Keratinocyte (primary cell): ENCODE results near the gene PIK3AP1.

ENCODE experiments used
- EZH2 ChIP-seq: IDR thresholded peaks from one replicate; pipeline ENCODE4 v1.6.1; 2012; ENCODE audit warnings: inconsistent platforms, mild to moderate bottlenecking, low read length, moderate library complexity
- TF ChIP-seq, protein P1 (sequence below), 3 experiments: IDR thresholded peaks in 1 of 3; conservative IDR thresholded peaks in 1 of 3; optimal IDR thresholded peaks in 1 of 3; 2 replicates in 2 of 3; 3 replicates in 1 of 3; pipeline versions ENCODE3 to v1.5.1; 2011; ENCODE audit warnings: low read length in 3 of 3, mild to moderate bottlenecking in 3 of 3, moderate library complexity in 2 of 3, control low read depth in 1 of 3, inconsistent platforms in 1 of 3; ENCODE audit not compliant: insufficient read depth in 2 of 3; ENCODE audit errors: extremely low read depth in 1 of 3

- TF ChIP-seq, protein P1, sequence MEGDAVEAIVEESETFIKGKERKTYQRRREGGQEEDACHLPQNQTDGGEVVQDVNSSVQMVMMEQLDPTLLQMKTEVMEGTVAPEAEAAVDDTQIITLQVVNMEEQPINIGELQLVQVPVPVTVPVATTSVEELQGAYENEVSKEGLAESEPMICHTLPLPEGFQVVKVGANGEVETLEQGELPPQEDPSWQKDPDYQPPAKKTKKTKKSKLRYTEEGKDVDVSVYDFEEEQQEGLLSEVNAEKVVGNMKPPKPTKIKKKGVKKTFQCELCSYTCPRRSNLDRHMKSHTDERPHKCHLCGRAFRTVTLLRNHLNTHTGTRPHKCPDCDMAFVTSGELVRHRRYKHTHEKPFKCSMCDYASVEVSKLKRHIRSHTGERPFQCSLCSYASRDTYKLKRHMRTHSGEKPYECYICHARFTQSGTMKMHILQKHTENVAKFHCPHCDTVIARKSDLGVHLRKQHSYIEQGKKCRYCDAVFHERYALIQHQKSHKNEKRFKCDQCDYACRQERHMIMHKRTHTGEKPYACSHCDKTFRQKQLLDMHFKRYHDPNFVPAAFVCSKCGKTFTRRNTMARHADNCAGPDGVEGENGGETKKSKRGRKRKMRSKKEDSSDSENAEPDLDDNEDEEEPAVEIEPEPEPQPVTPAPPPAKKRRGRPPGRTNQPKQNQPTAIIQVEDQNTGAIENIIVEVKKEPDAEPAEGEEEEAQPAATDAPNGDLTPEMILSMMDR (optimal IDR thresholded peaks at IDR 0.05 in 1 of 3, IDR thresholded peaks at IDR 0.05 in 1 of 3, conservative IDR thresholded peaks at IDR 0.05 in 1 of 3; ENCODE audit: extremely low read depth in 1 of 3, insufficient read depth in 2 of 3, low read length in 3 of 3), result no peak
- TF ChIP-seq EZH2, result no peak
Measured at GRCh38 chr10:96587264-96588059, 132.9 kb downstream of the PIK3AP1 start.
